Epithelial cell of proximal tubule (primary cell): Measurements from ENCODE around the gene UFC1. TPM values are rescaled to one million over a fixed set of nuclear protein-coding genes. Genes with fewer than 3 reads are reported as not detected.
A peak's percentile ranks its signal among the peaks of the same experiment; 100 is the strongest.

ENCODE experiments used
- DNase-seq: peaks from one replicate; pipeline ENCODE4 v3.0.0-alpha.2; 2011; ENCODE audit warnings: low read depth
- H3K4me3 ChIP-seq: 2 replicates; pipeline ENCODE4 v1.5.1; 2011; ENCODE audit warnings: low read depth, mild to moderate bottlenecking, low read length
- CTCF ChIP-seq: conservative IDR thresholded peaks from 2 replicates; pipeline ENCODE4 v1.5.1; 2012; ENCODE audit warnings: low read depth, mild to moderate bottlenecking, low read length
- total RNA-seq: library from RNA; depleted of rRNA; stranded (reverse); fragments of >200 nt; gene quantifications from 2 replicates; pipeline ENCODE4 v1.2.3, GENCODE V29; 2015

UFC1 gene
- total RNA-seq, 1 donor from 2014 or later, result 117 TPM

- DNase-seq, result no peak
- no peak overlapping the region for H3K4me3 ChIP-seq
- peak; percentile 92 for TF ChIP-seq CTCF
Observed at GRCh38 chr1:161192476-161193465, 39.0 kb downstream of the UFC1 start.

- H3K4me3 ChIP-seq, result no peak overlapping the region
- TF ChIP-seq CTCF, result peak; percentile 45
- DNase-seq, result no peak
Observed at GRCh38 chr1:161193561-161194235, 39.9 kb downstream of the UFC1 start.

GRCh38 chr1:161195171-161195570 is 41.4 kb downstream of the UFC1 start:
- DNase-seq, result no peak
- no peak overlapping the region for H3K4me3 ChIP-seq
- no peak for TF ChIP-seq CTCF

- TF ChIP-seq CTCF, result no peak
- H3K4me3 ChIP-seq, result no peak overlapping the region
- DNase-seq, result no peak
Observed at GRCh38 chr1:161196111-161196510, 42.3 kb downstream of the UFC1 start.

- DNase-seq, result no peak
- H3K4me3 ChIP-seq, result no peak overlapping the region
- no peak for TF ChIP-seq CTCF
Observed at GRCh38 chr1:161196521-161197451, 43.0 kb downstream of the UFC1 start.

GRCh38 chr1:161197560-161198193 is 43.9 kb downstream of the UFC1 start:
- TF ChIP-seq CTCF, result no peak
- no peak overlapping the region for H3K4me3 ChIP-seq
- DNase-seq, result no peak
